ENCODE data around the gene DFFA.

DFFA gene, protein sequence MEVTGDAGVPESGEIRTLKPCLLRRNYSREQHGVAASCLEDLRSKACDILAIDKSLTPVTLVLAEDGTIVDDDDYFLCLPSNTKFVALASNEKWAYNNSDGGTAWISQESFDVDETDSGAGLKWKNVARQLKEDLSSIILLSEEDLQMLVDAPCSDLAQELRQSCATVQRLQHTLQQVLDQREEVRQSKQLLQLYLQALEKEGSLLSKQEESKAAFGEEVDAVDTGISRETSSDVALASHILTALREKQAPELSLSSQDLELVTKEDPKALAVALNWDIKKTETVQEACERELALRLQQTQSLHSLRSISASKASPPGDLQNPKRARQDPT

DNA sequence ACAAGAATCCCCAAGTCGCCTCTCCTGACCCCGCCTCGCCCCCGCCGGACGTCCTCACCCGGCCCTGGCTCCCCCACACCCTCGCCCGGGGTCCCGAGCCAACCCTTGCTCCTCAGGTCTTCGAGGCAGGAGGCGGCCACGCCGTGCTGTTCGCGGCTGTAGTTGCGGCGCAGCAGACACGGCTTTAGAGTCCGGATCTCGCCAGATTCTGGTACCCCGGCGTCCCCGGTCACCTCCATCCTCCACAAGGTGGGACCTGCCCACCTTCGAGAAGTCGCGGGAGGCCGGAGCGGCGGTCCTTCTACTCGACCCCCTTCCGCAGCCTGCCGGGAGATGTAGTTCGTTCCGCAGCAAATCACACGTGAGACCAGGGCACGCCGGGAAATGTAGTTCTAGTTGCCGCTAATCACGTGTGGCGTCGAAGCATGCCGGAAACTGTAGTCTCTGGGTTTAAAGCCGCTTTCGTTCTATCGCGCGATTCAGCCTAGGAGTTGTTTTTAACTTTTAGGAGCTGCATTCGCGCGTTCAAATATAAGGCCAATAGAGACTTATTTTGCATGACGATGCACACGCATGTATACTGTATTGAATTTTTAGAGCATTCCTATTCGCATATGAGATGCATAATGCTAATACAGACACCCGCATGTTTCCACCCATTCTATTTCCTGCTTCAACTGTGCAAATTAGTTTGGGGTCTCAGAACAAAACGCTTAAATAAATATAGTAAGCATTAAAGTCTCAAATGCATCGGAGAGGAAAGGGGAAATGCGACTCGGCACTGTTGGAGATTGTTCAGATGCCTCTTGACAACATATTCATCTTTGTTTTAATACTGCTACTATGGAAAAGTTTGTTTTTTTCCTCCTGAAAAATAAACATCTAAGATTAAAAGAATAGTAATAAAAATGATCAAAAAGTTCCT, at the start of gene DFFA:
DFFA (minus strand) TSS at position 310 of the 925 bp plus-strand sequence; CDS start at position 239, 71 bp downstream.
- DNase-seq (ENCODE audit: low read depth in 2 of 2), result peak; percentile 78 to 80

DNA sequence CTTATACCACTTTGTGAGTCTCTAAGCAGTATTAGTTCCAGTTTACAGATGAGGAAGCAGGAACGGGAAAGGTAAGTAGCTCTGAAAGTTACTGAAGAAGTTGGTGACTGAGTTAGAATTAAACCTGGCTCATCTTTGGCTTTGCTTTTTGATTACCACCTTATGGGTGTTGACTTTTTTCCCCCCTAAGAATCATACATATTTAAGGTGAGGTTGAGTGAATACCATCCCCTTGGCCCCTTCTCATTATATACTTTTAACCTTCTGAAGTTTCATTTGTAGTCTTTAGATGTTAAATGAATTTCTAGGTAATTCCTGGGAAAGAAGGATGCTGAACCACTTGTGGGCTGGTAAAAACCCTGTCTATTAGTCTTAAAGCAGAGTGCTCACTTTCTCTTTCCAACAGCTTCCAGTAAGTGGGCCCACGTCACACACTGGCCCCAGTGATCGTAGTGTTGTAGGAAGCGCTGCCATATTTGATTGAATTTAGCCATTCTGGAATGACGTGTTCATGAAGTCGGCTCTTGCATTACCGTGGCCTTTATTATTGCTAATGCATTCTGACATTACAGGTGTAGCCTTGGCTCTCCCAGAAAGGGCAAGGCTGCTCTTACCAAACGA, 49.3 kb upstream of the DFFA start:
- no peak for DNase-seq (ENCODE audit: low read depth in 2 of 2)

DNA sequence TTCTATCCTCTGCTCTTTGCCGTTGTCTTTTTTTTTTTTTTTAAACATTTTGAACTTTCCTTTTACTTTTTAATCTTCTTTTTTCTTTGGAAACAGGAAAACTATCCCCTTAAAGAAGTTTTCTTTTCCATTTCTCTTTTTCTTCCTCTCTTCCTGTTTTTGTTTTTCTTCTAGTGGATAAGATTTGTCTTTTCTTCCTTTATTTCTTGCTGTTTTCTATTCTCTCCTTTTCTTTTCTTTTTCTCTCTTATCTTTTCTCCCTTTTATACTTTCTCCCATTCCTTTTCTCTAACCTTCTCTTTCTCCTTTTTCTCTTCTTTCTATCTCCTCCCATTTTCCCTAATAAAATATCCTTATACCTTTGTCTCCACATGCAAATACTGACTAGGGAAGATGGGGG, 48.6 kb upstream of the DFFA start:
- DNase-seq (ENCODE audit: low read depth in 2 of 2), result no peak

DNA sequence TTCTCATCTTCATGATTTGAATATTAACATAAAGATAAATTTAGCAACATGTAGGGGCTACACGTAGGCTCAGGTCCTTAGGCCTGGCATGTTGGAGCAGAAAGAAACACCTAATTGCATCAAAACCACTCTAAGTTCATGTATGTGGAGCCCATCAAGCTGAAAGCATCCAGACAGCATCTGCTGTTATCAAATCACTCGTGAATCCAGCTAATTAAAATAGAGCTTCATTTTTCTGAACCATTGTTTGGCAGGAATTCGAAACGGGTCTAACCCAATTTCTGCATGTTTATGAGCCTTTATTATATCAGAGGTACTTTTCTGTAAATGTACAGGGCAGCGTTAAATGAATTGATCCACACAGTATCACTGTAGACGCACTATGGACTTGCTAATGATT, 48.2 kb upstream of the DFFA start:
- DNase-seq (ENCODE audit: low read depth in 2 of 2), result no peak

DNA sequence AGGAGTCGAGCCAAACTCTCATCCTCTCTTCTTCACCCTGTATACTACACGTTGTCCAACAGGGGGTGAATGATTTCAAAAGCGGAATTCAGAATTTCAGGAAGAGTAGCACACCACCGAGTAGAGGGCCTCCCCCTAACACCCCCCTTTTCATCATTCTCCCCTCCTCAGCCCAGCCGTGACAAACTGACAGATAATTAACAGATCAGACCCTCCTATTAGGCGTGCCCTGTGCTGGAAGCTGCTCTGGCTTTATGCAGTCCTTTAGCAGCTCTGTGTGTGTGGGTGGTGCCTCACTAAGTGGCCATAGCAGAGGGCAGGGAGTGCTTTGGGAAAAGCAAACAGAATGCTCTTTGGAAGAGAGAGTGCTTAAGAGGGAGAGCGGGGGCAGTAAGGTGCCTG, 46.7 kb upstream of the DFFA start:
- no peak for DNase-seq (ENCODE audit: low read depth in 2 of 2)

DNA sequence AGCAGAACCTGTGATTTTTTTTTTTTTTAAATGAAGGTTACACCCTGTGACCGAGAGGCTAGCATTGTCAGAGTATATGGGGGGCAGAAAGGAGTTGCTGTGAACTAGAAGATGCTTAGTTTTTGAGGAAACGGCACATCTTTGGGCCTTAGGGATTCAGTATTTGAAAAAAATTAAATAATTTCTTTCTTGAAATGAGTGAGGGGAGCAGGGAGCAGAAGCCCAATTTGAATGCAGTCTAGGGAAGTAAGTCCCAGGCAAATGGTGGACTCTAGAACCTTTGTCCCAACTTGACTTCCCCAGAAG, 45.3 kb upstream of the DFFA start:
- DNase-seq (ENCODE audit: low read depth in 2 of 2), result no peak

DNA sequence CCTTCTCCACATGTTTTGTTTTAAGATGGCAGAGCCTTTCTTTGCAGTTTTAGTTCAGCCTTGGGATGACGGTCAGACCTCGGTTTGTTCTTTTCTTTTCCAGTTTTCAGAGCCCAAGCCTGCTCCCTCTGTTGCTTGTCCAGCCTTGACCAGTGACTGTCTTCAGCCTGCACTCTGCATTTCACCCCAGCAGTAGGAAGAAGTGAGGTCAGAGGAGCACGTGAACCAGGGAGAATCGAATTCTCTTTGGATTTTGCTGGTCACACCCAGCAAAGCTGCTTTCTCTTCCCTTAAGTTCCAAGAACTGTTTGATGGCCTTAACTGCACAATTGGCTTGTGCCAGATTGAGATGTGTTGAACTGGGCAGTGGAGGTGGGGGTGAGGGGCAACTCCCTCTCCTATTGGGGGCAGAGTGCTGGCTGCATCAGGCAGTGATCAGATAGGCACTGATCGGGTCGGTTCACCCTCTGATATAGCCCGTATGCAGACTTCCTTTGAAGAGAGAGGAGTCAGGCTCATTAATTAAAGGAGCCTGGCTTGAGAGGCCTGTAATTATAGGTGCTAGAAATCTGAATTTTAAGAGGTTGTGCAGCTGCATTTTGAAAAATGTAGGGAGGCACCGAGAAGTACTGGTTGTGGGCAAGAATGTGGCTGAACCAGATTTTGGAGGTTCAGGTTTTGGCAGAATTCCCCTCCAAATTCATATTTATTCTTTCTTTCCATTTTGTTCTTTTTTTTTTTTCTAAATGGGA, 44.8 kb upstream of the DFFA start:
- no peak for DNase-seq (ENCODE audit: low read depth in 2 of 2)

DNA sequence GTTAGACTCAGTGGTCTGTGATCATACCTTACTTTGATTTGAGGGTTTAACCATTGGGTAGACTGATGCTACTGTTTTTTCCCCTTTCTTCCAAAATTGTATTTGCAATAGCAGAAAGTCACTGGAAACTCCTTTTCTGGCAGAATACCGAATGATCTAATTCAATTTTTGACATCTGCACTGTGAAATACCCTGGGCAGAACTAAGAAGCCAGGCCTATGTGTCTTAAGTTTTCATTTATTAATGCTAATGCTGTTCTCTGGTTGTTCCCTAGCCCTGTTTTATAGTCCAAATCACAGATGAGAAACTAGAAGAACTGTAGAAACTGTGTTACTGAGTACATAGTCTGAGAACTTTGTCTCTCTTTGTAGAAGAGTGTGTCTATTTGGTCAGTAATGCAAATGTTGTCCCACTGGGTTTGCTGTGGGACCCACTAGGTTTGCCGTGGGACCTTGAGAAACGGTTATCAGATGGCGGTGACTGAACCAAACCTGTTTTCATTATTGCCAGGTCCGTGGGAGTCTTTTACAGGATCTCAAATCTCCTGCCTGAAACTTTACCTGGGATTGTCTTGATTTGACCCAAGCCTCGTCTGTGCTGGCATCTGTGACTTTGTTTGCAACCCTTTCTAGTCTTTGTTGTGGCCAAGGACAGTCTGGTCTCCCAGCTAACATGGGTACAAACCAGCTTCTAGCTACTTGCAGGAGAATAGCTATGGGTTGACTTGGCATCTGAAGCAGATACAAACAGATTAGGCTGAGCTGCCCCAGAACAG, 43.8 kb upstream of the DFFA start:
- DNase-seq (ENCODE audit: low read depth in 2 of 2), result no peak

DNA sequence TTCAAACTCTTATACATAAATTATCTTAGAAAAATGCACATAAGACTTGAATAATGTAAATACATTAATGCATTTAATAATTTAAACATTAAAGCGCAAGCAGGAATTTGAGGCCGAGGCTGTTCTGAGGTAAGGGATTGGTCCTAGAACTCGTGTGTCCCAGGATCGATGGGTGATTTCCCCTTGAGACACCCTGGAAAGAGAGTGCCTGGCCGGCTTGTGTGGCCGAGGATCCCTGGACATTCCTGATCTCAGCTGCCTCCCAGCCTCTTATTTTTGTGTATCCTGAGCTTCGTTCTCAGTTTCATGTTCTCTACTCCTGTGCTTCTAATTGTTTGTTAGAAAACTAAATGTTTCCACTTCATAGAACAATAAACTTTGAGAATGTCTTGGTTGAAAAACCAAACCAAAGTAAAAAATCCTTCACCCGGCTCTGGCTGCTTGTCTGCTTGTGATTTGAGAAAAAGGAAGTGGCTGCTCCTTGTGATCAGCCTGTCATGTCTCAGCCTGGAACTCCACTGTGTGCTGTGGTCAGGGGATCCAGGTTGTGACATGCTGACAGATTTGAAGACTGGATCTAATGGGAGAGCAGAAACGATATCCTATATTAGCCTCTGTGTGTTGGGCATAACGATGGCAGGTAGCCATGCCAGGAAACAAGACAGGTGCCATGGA, 43.1 kb upstream of the DFFA start:
- DNase-seq (ENCODE audit: low read depth in 2 of 2), result no peak

DNA sequence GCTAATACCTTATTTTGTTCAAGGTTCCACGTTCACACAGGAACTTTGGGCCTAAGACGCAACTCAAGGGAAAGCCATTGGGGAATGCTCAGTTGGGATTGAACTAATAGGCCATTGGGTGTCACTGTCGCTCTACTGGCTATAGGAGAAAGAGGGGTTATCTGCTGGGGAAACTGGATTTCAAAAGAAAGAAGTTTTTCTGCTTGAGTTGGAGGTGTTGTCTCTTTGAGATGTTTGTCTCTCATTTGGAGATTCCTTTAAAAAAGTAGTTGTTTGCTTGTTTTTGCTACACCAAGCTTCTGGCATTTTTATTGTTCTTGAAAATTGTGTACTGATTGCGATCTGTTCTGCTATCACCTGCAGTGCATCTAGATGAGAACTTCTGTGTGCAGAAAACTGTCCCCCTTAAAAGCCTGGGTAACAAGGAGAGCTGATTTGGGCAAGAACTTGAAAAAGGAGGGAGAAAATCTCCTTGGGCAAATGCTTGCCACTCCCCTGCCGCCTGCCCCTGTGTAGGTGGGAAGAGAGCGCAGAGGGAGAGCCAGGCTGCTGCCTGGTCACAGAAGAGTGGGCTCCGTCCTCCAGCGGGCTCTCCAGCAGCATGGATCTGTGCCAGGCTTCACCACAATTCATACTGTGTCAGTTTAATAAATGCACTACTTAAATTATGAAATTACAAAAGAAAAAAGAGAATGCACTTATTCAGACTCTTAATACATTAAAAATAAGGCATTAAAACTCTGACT, 42.3 kb upstream of the DFFA start:
- no peak for DNase-seq (ENCODE audit: low read depth in 2 of 2)

DNA sequence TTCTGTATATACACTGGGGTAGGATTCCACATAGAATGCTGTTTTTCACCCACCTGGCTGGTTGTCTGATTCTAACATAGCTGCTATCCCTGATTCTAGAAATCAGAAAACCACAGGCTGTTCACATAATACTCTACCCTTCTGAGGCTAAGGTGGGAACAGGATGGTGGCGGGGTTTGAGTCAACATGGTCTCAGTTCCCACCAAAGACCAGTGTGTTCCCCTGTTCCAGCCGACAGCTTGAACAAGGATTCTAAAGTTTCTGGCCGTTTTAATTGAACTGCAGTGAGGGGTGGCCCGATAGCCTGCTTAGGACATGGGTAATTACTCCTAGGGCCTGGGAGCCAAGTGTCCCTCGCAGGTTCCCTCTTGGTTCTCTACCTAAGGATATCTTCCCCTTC, 40.9 kb upstream of the DFFA start:
- no peak for DNase-seq (ENCODE audit: low read depth in 2 of 2)

DNA sequence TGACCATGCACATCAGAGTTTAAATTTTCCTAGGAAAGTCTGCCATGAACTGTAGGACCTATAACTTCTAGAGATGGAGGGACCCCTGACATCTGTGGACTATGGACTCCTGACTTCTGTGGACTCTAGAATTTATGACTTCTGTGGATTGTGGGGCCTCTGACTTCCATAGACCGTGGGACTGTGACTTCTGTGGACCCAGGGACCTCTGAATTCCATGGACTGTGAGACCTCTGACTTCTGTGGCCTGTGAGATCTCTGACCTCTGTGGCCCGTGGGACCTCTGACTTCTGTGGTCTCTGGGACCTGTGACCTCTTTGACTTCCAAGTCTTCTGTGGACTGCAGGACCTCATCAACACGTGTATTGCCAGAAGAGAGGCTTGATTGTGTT, 39.2 kb upstream of the DFFA start:
- DNase-seq (ENCODE audit: low read depth in 2 of 2), result no peak

DNA sequence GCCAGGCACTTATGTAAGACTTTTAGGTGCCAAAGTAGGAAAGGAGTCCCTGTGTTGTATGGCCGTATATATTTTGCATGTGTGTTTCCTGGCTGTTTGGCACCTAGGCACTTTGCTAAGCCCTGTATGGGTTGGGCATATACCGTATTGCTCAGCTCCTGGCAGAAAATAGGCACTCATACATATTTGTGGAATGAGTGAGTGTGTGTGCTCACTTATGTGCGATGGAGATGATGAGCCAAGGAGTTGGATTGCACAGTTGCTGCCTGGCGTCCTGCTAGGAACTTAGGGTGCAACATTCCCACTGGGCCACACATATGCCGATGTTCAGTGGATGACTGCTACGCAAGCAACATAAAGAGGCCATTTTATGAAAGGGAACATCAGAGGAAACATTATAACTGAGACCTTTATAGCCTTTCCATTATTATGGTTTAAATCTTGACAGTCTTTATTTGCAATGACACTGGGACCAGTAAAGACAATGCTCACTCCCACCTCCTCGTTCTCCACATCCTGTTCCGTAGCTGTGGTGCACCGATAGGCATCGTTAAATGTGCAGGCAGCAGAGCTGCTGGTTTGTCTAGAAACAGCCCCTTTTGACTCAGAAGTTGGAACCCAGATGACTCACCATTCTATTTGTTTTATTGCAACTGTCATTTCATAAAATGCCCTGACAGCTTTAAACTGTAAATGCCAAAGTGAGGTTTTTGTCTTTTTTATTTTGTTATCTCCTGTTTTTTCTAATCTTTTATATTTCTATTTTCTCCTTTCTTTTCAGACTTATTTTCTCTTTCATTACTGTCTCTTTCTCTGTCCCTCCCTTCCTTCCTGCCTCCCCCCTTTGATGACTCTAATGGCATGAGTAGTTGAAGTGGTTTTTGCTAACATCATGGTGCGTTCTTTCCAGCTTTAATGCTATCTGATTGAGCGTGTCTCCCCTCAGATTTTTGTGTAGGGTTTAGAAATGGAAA, 38.5 kb upstream of the DFFA start:
- DNase-seq (ENCODE audit: low read depth in 2 of 2), result peak; percentile 47 to 62

DNA sequence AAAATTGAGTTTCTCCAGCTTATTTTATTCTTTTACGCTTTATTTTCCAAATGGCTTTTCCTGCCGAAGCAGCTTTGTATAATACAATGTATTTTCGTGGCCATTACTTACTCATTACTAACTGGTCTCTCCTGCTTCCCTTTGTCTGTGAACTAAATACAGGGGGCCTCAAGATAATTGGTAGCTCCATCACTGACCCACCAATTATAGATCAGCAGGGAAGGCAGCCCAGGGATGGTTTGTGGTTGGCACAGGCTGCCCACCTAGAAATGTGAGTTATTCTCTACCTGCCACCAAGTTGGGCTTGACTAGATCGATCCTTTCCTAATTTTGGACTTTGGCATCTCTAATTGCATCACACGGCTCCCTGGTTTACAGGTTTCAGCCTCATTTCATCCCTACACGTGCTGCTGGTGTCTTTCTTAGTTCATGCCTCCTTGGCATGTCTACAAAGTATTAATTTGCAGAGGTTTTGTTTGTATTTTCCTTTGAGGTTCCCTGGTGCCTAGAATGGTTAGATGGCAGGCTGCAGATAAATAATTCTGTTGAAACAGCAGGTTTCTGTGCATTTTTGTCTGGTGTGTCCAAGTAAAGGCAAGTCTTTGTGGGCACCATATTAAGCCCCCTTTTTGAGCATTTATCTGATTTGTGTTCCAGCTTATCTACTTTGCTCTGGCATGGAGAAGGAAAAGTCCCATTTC, 37.6 kb upstream of the DFFA start:
- no peak for DNase-seq (ENCODE audit: low read depth in 2 of 2)

DNA sequence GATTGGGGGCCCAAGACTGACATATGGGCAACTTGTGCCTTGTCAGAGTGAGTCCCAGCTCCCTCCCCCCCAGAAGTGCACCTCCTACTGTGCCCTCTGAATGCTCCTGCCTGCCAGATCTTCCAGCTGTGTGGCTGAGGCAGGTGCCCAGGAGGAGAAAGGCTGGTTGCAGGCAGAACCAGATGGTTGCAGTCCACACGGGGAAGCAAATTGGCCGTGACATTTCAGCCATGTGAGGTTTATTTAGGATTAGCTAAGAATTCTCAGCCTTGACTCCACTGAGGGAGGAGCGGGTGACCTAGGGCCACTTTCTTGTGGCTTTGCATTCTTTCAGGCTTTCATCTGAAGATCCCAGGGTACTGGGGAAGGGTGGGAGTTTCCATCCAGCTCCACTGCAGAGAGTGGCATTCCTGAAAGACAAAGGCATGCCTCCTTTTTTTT, 36.2 kb upstream of the DFFA start:
- no peak for DNase-seq (ENCODE audit: low read depth in 2 of 2)

DNA sequence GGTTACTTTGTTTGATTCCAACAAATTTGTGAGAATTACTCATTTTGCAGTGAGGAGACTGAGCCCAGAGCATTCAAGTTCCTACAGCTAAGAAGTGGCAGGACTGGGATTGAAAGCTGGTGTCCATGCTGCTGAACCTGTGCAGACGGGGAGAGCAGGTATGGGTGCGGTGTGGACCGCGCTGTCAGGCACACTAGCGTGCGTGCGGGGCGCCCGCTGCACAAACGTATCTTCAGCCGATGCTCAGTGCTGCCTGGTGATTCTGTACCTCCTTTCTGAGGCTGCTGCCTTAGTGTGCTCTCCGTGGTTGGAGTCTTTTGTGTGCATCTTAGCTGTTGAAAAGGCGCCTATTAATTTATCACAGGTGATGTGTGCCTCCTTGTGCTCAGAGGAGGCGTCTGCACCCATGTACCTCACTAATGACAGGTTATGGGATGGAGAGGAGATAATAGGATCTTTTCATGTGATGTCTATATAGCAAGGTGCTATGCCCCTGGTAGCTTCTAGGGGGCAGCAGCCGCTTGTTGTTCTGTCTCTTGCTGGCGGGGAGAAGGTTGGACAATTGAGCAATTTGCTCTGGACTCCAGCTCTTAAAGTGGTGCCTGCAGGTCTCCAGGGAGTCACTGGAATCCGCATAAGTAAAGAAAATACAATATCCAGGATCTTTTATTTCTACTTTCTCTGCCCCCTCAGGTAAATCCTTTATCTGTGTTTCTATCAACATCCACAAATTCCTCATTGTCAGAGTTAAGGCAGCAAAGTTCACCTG, 35.0 kb upstream of the DFFA start:
- DNase-seq (ENCODE audit: low read depth in 2 of 2), result no peak

DNA sequence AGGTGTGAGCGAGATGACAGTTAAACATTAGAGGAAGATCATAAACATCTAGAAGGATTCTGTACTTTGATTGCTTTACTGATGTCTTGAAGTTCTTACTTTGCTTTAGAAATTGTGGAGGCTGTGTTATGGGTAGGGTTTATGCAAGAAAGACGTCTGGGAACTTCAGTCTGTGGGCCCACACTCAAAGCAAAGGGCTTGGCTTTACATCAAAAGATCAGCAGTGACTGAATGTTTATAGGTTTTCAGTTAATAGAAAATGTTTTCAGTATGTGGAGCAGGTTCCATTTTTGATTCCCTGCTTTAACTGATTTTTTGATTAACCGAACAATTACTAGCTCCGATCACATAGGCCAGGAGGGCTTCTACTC, 34.3 kb upstream of the DFFA start:
- no peak for DNase-seq (ENCODE audit: low read depth in 2 of 2)

Measured in stimulated activated CD8-positive, alpha-beta memory T cell treated with anti-CD3 and anti-CD28 coated beads, Interleukin-2, amount 100 ng/mL, for 1 hour (primary cell).